HepG2 (cell line): ENCODE data around the gene FAM83F.

Experiments used
- FOXP4 ChIP-seq: sonication (generic); formaldehyde crosslinking; IDR thresholded peaks from 2 replicates; pipeline ENCODE4 v1.4.0; 2020; ENCODE audit warnings: missing genetic modification reagents
- IKZF1 ChIP-seq: fragments of 450-650 bp; IDR thresholded peaks from 2 replicates; pipeline ENCODE4 v1.7.1; 2016
- KLF6 ChIP-seq: IDR thresholded peaks from 2 replicates; pipeline ENCODE4 v1.8.0; 2016; ENCODE audit warnings: missing biosample characterization, missing genetic modification reagents
- MAZ ChIP-seq, 2 experiments: sonication (generic) in 1 of 2; formaldehyde crosslinking in 1 of 2; IDR thresholded peaks; 2 replicates each; pipeline versions ENCODE4 v1.5.0 to v1.6.1; 2012 to 2020; ENCODE audit warnings: low read depth in 2 of 2, mild to moderate bottlenecking in 2 of 2, borderline replicate concordance in 1 of 2, improper control_type of control experiment in 1 of 2, low read length in 1 of 2, missing genetic modification reagents in 1 of 2, moderate library complexity in 1 of 2
- REST ChIP-seq, 2 experiments: IDR thresholded peaks; 2 replicates each; pipeline ENCODE4 v1.6.1; 2011 to 2012; ENCODE audit warnings: low read length in 2 of 2, borderline replicate concordance in 1 of 2, low read depth in 1 of 2, mild to moderate bottlenecking in 1 of 2, moderate library complexity in 1 of 2
- TERF1 ChIP-seq: sonication (generic); formaldehyde crosslinking; IDR thresholded peaks from 2 replicates; pipeline ENCODE4 v1.8.0; 2022; ENCODE audit warnings: mild to moderate bottlenecking, missing genetic modification reagents, moderate library complexity
- ZNF577 ChIP-seq: sonication (generic); formaldehyde crosslinking; IDR thresholded peaks from 2 replicates; pipeline ENCODE4 v1.4.0; 2020; ENCODE audit warnings: mild to moderate bottlenecking, low read depth, missing genetic modification reagents, borderline replicate concordance

GRCh38 chr22:39999144-39999757, 4.5 kb downstream of the FAM83F start:
- TF ChIP-seq MAZ (IDR thresholded peaks at IDR 0.05; ENCODE audit: borderline replicate concordance, low read depth, low read length) = no peak
- TF ChIP-seq MAZ (CRISPR knock-in tag; IDR thresholded peaks at IDR 0.05; ENCODE audit: low read depth) = no peak
- TF ChIP-seq KLF6 (CRISPR knock-in tag) = no peak
- TF ChIP-seq ZNF577 (CRISPR knock-in tag) = no peak
- no peak for TF ChIP-seq TERF1 (CRISPR knock-in tag)
- no peak for TF ChIP-seq REST (IDR thresholded peaks at IDR 0.05; ENCODE audit: borderline replicate concordance in 1 of 2, low read depth in 1 of 2, low read length in 2 of 2)
- no peak for TF ChIP-seq FOXP4
- no peak for TF ChIP-seq IKZF1
